Stimulated activated CD4-positive, alpha-beta T cell treated with anti-CD3 and anti-CD28 coated beads, Interleukin-1b, Interleukin-23, amount 100 ng/mL, for 4 hours (primary cell): Measurements from ENCODE around the gene TF.

Source experiments
- DNase-seq, 2 donors: peaks; one replicate each; pipeline ENCODE4 v3.0.0-alpha.2; 2020; ENCODE audit warnings: low read depth in 2 of 2

TF gene

DNA sequence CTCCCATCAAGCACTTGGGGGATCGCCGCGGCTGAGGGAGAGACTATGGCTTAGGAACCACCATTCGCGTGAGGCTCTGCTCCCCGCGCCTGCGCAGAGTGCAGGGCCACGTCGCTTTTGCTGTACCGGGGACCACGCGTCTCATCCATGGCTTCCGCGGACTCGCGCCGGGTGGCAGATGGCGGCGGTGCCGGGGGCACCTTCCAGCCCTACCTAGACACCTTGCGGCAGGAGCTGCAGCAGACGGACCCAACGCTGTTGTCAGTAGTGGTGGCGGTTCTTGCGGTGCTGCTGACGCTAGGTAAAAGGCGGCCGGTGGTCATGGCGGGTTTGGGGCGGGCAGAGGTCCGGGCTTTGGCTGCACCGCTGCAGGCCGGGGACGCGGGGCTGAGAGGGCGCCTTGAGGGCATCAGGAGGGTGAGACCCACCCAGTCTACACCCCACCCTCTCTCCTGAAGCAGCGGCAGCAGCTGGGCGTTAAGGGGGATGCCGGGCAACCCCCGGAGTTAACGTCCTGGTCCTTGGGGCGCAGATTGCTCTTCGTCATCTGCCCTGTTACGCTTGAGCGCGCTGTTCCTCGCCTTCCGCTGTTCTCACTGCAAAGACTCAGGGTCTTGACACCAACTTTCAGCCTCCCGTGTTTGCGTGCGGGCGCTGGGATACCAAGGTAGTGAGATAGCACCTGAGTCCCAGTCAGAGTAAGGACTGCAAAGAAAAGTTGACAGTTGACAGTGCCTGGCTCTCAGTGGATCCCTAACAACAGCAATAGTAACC lies 59.7 kb downstream of the TF start, which contains the start of gene SRPRB:
Gene SRPRB (plus strand): TSS at position 114 of the 774 bp plus-strand sequence. CDS start 34 bp downstream, at position 148.
- peak; percentile 93 to 95 for DNase-seq

DNA sequence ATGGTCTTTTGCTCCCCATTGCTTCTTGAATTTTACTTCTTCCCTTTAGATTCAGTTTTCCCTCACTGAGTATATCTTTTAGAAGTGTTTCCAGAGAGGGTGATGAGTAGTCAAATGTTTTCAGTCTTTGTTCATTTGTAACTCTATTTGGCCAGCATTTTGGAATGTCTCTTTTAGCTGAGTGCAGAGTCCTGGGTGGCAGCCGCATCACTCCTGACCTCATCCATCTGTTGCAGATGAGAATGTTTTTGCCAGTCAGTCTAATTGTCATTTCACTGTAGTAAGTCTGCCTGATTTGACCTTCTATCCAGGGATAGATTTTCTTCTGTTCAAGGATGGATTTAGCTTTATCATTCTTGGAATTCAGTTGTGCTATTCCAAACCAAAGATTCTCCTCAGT lies 66.7 kb downstream of the TF start:
- DNase-seq: no peak

DNA sequence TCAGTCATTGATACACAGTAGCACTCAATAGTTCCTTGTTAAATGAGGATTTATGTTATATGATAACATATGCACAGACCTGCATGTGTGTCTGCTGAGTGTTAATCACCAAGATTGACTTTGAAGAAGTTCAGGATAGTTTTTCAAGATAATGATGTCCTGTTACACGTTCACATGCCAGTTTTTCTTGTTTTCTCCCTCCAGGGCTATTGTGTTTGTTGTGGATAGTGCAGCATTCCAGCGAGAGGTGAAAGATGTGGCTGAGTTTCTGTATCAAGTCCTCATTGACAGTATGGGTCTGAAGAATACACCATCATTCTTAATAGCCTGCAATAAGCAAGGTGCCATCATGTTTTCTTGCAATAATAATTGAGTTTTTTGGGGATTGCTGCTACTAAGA lies 69.2 kb downstream of the TF start:
- no peak for DNase-seq

DNA sequence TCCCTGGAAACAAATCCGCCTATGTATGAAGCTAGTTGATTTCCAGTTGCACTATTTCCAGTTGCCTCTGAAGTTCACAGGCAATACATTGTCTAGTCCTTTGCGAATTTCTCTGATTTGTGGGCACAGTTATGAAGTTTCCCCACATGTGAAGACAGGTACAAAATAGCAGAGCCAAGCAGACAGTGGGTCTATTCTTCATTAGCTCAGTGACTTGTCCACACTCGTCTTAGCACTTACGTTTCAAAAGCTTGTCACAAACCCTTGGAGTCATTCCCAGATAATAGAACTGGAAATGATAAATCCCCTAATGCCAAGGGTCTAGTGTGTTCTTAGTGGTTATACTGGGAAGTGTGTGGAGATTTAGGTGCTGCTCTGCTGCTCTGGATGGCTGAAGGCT lies 73.9 kb downstream of the TF start:
- DNase-seq: no peak

DNA sequence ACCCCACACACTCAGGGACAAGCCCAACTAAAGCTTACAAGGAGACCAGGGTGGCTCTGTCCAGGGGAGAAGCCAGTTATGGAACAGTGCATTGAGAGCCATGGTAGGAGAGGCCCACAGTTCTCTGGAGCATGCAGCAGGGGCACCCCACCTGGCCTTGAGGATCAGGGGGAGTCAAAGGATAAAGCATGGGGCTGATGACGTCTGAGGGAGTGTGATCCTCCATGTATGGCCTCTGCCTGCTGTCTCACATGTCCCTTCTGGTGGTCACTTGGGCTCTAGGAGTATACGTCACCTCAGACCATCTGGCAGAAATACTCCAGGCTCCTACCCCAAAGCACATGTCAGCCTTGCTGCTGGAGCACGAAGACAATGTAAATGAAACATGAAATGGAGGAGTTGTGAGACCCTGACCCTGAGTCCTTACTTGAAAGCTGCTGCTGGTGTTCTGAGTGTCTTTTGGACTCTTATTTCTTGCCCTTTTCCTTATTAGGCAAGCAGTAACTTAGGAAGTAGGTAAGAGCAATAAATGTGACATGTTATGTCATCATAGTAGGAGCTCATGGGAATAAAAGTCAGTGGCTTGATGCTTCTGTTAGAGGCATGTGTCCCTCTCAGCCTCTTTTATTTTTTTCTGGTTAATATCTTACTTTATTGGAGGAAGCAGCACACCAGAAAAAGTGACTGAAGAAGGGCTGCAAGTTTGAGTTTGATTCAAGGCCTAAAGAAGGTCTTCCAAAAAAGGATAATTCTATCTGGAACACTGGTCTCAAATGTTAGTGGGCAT lies 74.9 kb downstream of the TF start:
- no peak for DNase-seq

DNA sequence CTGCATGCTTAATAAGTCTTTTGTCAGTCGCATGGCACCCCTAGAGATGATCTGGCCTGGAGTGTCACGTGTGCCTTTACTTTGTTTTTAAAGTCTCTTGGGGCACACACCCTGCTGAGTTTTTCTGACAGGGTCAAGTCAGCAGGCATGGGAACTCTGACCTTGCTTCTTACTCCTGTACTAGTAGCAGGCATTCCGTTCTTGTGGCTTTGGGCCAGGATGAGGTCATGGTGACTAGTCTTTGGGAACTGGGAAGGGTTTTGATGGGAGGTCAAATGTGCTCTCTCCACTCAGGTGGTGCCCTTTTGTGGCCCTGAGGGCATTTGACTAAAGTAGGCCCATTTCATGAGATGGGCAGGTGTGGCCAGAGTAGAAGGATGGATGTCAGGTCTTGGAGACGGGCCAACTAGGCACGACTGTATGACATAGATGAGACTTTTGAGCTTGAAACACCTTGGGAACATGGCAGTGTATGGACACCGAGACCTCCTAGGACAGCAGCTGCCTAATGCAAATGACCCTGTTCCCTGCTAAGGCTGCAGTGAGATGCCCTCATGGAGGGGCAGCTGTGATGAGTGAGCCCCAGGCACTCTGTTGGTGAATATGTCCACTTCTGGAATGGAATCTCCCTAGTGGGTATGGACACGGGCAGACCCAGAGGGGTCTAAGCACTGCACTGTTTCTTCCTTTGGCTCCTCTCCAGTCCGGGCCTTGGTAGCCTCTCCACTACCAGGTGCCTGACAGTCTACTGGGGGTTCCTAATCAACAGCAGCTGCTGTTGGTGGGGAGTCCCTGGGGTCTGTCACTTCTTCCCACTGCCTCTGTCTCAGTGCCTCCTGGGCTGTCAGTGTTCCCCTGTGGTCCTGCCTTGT lies 75.8 kb downstream of the TF start:
- no peak for DNase-seq

DNA sequence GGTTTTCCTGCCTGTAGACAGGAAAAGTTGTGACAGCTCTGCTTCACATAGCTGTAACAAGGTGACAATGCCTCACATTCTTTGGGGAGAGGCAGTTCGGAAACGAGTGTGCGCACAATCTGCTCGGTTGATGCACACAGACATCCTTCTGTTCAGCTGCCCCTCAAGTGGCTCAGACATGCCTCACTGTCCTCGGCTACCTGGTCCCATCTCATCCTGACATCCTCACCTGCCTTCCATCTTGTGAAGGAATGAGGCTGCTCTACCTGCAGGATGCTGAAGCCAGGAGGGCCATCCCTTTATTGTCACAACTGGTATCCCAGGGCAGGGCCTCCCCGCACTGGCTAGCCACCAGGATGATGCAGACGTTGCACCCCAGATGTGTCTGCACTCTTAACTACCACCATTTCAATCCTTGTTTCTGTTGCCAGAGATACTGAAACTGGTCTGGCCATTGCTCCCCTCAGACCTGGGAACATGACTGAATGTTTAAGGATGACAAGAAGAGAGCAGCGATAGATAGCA lies 78.8 kb downstream of the TF start:
- DNase-seq: no peak

DNA sequence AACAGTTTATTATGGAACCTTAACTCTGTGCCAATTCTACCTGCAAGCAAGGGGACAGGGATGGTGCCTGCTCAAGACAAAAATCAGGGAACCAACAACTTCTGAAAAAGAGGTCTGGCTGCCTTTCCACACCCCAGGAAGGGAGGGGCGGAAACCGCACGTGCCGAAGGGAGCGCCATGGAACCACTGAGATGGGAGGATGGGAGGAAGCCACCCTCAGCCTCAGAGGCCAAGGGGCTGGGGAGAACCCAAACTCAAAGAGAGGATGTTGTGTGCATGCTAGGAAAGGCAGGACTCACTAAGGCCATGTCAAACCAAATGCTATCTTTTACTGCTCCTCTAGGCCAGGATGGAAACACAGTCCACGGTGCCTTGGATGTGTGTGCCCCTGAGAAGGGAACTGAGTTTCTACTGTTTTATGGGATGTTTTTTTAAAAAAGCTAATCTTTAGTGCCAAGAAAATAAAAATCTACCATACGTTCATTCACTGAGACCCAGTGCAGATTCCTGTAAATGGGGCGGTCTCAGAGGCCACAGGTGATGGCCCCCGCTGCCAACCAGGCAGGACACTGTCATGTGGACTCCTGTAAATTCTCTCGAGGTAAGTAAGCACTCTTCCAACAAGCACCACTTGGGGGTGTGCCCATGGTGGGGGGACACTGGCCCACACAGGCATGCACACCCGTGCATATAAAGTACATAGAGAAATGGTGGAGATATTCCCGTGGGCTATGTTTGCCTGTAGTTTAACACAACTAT lies 80.0 kb downstream of the TF start:
- no peak for DNase-seq

DNA sequence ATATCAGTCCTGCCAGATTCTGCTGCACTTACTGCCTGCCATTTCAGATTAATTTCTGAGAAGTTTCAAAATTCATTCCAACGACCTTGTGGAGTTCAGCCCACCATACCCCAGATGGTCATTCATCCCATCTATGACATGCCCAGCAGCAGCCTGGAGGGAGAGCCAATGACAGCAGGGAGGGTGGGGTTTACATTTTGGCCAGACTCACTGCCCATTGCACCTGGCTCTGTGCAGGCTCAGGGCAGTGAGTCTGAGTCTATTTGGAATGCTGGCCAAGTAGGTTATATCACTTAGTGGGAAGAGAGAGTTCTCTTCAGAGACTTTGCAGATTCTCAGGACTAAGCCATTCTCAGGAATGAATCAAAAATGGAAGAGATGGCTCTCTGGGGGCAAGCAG lies 80.9 kb downstream of the TF start:
- no peak for DNase-seq

DNA sequence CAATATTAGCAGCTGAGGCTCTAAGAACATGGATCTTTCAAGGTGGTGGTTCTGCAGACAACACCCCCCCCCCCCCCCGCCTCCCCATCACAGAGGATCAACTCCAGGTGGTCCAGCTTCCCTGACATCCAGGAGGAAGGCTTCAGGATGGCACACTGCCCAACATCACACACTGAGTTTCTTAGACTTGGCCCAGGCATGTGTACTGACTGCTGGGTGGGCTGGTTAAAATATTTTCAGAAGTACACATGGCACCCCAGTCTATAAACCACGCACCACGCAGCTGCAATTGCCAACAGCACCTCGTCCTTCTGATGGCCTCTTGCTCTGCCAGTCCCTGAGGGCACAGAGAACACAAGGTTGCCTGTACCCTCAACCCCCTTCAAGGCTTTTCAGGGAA lies 81.5 kb downstream of the TF start:
- no peak for DNase-seq

DNA sequence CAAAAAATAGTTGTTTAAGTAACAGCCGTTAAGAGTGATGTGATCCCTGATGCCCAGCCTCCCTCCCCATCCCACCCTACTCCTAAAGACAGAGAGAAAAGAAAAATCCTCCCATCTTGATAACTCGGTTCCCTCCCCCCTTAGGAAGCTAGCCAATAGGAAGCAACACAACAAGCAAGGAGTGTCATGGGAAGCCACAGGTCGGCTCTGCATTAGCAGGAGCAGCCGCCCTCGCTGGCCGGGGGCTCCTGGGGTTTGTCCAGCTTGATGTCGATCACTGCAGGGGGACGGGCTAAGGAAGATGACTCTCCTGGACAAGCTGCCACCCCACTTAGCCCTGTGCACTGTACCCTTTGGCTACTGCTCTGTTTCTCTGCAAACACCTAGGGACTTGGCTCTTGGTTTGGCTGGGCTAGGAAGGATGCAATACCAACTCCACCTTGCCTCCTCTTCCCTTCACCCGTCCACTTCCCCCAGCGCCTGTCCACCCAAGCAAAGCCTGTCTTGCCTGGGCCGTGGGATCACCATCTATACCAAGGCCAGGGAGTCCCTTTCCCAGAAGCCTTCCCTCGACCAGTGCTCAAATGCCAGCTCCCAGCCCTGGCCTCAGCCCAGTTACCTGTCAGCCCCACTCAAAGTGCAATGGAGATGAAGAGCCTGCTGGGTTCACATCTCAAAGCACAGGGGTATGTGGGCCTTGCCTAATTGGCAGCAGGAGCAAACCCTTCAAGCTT lies 82.5 kb downstream of the TF start:
- DNase-seq: no peak

DNA sequence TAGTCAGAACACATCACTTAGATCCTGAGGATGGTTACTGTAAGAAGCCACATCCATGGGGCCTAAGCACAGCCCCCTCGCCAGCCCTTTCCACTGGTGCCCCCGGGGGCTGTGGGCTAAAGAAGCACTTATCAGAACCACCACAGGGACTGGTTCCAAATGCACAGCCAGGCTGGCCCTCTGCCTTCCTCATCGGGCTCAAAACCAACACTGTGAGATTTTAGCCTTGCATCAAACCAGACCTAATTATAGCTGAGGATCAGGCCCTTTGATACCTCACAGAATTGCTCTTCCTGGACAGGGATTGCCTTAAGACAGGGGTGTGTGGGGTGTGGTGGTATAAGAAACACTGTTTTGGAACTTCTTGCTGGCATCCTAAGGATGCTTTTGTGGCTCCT lies 83.1 kb downstream of the TF start:
- DNase-seq: no peak

DNA sequence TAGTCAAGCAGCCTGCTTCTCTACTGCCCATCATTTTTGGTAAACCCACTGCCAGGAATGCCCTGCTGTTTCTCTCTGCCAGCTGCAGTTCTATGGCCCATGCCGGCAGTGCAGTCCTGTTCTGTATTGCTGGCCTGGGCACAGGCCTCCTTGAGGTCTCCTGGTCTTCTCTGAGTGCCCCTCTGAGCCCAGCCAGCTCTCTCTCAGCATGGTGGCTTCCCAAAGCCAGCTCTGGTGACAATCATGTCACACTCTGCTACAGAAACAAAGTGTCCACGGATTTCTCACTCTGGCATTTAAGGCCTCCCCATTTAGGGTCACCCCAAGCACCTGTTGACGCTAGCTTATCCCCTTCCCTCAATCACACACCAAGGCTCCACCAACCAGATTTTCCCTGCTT lies 83.9 kb downstream of the TF start:
- no peak for DNase-seq

DNA sequence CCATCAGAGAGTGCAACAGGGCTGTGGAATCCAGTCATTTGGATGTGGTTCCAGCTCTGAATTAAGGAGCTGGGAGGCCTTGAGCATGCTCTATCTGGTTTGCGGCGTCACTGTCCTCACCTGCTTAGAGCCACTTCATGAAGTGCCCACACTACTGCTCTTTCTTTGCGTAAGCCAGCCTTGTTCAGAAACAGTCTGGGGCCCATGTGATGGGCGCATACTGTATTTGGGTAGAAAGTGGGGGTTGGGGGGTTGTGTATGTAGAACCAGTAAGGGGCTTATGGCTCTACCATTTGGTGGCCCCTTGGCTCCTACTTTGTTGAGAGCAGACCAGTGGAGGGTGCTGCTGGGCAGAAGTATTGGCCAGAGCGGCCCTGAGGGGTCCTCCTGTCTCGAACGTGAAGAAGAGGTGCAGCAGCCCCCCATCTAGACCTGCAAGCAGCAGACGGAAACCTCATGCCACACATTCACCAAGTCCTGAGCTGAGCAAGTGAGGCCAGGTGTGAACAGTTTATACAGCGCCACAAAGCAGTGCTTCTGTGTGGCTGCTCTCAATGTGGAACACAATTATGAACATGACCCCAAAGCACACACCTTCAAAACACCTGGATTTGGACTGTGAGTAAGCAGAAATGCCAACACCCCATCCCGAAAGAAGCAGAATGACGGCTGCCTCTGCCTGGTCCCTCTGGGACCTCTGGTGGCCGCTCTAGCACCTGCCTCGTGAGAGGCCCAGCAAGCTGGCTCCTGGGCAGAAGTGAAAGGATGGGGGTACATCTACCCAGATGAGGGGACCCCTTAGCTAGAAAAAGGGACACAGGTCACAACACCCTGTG lies 86.0 kb downstream of the TF start:
- DNase-seq: no peak

DNA sequence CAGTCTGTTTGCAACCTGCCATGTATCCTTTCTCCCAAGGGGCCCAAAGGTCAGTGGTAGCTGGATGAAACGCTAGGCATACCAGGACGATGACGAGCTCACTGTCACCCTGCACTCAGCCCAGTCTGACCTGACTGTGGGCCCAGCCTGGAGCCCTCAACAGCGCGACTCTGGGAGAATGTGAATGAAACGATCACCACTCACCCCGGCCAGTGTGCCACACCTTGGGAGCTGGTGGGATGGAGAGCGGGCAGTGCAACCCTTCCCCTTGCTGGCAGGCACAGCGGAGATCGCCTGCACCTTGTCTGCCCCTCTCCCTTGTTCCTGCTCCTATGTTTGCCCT lies 86.6 kb downstream of the TF start:
- DNase-seq: no peak

DNA sequence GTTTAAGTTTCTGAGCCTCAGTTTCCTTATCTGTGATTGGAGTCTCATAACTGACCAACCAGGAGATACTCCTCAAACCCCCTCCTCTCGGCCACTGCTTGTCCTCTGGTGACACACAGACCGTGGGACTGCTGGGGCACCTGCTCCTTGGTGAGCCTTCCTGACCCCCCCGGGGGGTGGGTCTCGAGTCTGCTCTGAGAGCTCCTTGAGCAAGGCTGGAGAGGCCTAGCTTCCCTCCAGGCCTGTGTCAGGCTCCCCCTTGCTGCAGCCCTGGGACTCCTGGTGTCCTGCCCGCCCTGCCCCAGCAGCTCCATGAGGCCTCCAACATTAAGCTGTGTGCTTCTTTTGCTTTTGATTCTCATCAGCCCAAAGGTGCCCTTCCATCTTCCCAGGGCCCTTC lies 87.1 kb downstream of the TF start:
- DNase-seq: no peak

DNA sequence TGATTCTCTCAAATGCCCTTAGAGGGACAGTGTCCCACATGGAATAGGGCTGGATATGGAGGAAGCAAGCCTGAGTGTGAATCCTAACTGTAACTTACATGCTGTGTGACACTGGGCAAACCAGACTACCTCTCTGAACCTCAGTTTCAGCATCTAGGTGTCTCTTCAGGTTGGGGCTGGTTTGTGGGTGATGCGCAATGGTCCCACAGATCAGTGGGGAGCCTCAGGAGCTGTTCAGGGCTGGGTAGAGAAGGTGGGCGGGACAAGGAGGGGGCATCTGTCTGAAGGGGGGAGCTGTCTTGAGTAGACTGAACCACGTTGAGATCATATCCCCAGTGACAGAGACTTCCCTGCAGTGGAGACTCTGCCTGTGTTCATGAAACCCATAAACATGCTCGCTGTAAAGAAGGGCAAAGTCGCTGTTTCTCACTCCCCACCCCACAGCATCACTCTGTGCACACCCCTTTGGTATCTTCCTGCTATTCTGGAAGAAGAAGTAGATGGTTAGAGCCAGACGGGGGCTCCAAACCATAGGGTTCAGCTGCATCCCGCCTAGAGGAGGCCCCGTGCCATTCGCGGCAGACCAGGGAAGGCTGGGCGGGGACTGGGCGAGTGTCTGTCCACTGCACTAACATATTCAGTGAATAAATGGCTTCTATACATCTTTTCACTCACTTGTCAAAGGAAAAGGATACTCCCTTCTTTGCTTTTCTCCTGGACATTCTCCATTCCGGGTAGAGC lies 87.9 kb downstream of the TF start:
- no peak for DNase-seq

DNA sequence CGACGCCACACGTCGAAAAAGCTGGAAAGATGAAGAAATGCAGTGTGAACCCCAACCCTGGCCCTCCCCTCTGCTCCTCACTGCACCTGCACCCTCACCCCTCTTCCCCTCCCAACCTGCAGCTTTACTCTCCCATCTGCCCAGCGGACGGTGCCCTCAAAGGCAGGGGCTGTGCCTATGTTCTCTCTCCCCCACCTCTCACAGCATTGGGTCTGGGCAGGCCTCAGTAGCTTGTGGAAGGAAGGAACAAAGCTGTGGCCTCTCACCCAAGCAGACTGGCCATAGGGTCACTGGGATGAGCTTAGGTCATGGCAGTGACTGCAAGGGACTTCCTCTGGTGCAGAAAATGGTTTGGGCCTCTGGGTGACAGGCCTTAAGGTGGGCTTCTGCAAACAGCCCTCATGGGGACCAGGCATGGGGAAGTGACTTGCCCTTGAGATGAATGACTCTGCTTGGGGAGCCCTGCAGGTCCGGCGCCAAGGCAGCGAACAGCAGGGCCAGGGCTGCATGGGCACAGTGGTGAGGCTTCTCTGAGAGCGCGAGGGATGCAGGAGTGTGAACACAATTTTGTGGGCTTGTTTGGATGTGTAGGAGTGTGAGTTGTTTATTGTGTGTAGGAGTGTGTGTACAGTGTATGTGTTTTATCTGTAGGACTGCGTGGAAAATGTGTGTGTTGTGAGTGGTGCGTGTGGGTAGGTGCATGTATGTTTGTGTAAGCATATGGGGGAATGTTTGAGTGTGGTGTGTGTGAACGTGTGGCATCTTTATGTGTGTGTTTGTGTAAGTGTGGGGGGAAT lies 88.6 kb downstream of the TF start:
- DNase-seq: no peak
